Stimulated activated CD4-positive, alpha-beta T cell treated with anti-CD3 and anti-CD28 coated beads, Interleukin-2, amount 100 ng/mL, for 4 hours (primary cell): ENCODE results near the gene VAV2.

Source experiments
- DNase-seq: peaks from one replicate; pipeline ENCODE4 v3.0.0-alpha.2; 2020; ENCODE audit warnings: low read depth

VAV2 gene

GRCh38 chr9:133951265-133951664, 40.9 kb downstream of the VAV2 start:
- DNase-seq: no peak

GRCh38 chr9:133950629-133951111, 41.5 kb downstream of the VAV2 start:
- DNase-seq: no peak

- DNase-seq: no peak
These were observed 41.9 kb downstream of the VAV2 start for GRCh38 chr9:133950192-133950591.

GRCh38 chr9:133949486-133950061, 42.5 kb downstream of the VAV2 start:
- DNase-seq: no peak

GRCh38 chr9:133948561-133949485, 43.3 kb downstream of the VAV2 start:
- no peak for DNase-seq

- no peak for DNase-seq
These were observed 44.0 kb downstream of the VAV2 start for GRCh38 chr9:133948131-133948530.

GRCh38 chr9:133946840-133947486, 45.2 kb downstream of the VAV2 start:
- no peak for DNase-seq

GRCh38 chr9:133945977-133946753, 46.0 kb downstream of the VAV2 start:
- no peak for DNase-seq

GRCh38 chr9:133945314-133945975, 46.7 kb downstream of the VAV2 start:
- DNase-seq: no peak

GRCh38 chr9:133944746-133945135, 47.4 kb downstream of the VAV2 start:
- DNase-seq: no peak

GRCh38 chr9:133943781-133944745, 48.1 kb downstream of the VAV2 start:
- DNase-seq: no peak

- DNase-seq: no peak
These were observed 48.9 kb downstream of the VAV2 start for GRCh38 chr9:133943036-133943780.

- no peak for DNase-seq
These were observed 49.7 kb downstream of the VAV2 start for GRCh38 chr9:133942206-133942975.

GRCh38 chr9:133939845-133940244, 52.3 kb downstream of the VAV2 start:
- no peak for DNase-seq

GRCh38 chr9:133939171-133939785, 52.8 kb downstream of the VAV2 start:
- DNase-seq: no peak

- DNase-seq: no peak
These were observed 53.4 kb downstream of the VAV2 start for GRCh38 chr9:133938753-133939152.

GRCh38 chr9:133938086-133938485, 54.0 kb downstream of the VAV2 start:
- no peak for DNase-seq

GRCh38 chr9:133937120-133937519, 55.0 kb downstream of the VAV2 start:
- DNase-seq: no peak
